ENCODE data around the gene KRTAP10-9.
"Not testable (repeated sequence)": the region's sequence is repeated elsewhere in the genome, so short reads cannot be mapped to it uniquely, and the experiment has no call there.

KRTAP10-9 gene

GRCh38 chr21:44600118-44600978 lies 26.5 kb upstream of the KRTAP10-9 start, which contains the start of gene KRTAP10-7:
KRTAP10-7 (plus strand) TSS chr21:44600597; CDS start chr21:44600622, 25 bp downstream.
- H3K36me3 ChIP-seq (ENCODE audit: control insufficient read depth, insufficient read depth, low read length); H3K9ac ChIP-seq (ENCODE audit: low read length); H3K27ac ChIP-seq (ENCODE audit: low read depth, low read length); H3K27me3 ChIP-seq (ENCODE audit: control insufficient read depth, insufficient read depth, low read length); H3K4me1 ChIP-seq (ENCODE audit: control insufficient read depth, insufficient read depth, low read length); H3K4me3 ChIP-seq (ENCODE audit: low read length): not testable (repeated sequence)

GRCh38 chr21:44601091-44601490 lies 25.8 kb upstream of the KRTAP10-9 start:
- not testable (repeated sequence) for H3K27ac ChIP-seq (ENCODE audit: low read depth, low read length); H3K4me1 ChIP-seq (ENCODE audit: control insufficient read depth, insufficient read depth, low read length); H3K27me3 ChIP-seq (ENCODE audit: control insufficient read depth, insufficient read depth, low read length); H3K4me3 ChIP-seq (ENCODE audit: low read length); H3K36me3 ChIP-seq (ENCODE audit: control insufficient read depth, insufficient read depth, low read length); H3K9ac ChIP-seq (ENCODE audit: low read length)

- Histone ChIP-seq H3K9ac (ENCODE audit: low read length) (no peak overlapping the region), H3K36me3 (ENCODE audit: control insufficient read depth, insufficient read depth, low read length) (no peaks in the 10 kb centered on the region), H3K4me1 (ENCODE audit: control insufficient read depth, insufficient read depth, low read length) (no peaks in the 10 kb centered on the region), H3K27me3 (ENCODE audit: control insufficient read depth, insufficient read depth, low read length) (peaks cover 2% of the 10 kb centered on the region), H3K27ac (ENCODE audit: low read depth, low read length) (no peak overlapping the region), H3K4me3 (ENCODE audit: low read length) (no peak overlapping the region)
Observed at GRCh38 chr21:44601596-44602462, 25.1 kb upstream of the KRTAP10-9 start.

GRCh38 chr21:44602463-44602850 lies 24.4 kb upstream of the KRTAP10-9 start:
- Histone ChIP-seq H3K27ac (ENCODE audit: low read depth, low read length) (no peak overlapping the region), H3K4me1 (ENCODE audit: control insufficient read depth, insufficient read depth, low read length) (no peaks in the 10 kb centered on the region), H3K27me3 (ENCODE audit: control insufficient read depth, insufficient read depth, low read length) (peaks cover 2% of the 10 kb centered on the region), H3K36me3 (ENCODE audit: control insufficient read depth, insufficient read depth, low read length) (no peaks in the 10 kb centered on the region), H3K9ac (ENCODE audit: low read length) (no peak overlapping the region), H3K4me3 (ENCODE audit: low read length) (no peak overlapping the region)

GRCh38 chr21:44603109-44603875 lies 23.6 kb upstream of the KRTAP10-9 start:
- no peak overlapping the region for H3K27ac ChIP-seq (ENCODE audit: low read depth, low read length)
- H3K27me3 ChIP-seq (ENCODE audit: control insufficient read depth, insufficient read depth, low read length): peaks cover 2% of the 10 kb centered on the region
- H3K36me3 ChIP-seq (ENCODE audit: control insufficient read depth, insufficient read depth, low read length): no peaks in the 10 kb centered on the region
- H3K9ac ChIP-seq (ENCODE audit: low read length): no peak overlapping the region
- no peak overlapping the region for H3K4me3 ChIP-seq (ENCODE audit: low read length)
- no peaks in the 10 kb centered on the region for H3K4me1 ChIP-seq (ENCODE audit: control insufficient read depth, insufficient read depth, low read length)

- Histone ChIP-seq H3K4me3 (ENCODE audit: low read length) (no peak overlapping the region), H3K4me1 (ENCODE audit: control insufficient read depth, insufficient read depth, low read length) (no peaks in the 10 kb centered on the region), H3K27me3 (ENCODE audit: control insufficient read depth, insufficient read depth, low read length) (peaks cover 2% of the 10 kb centered on the region), H3K9ac (ENCODE audit: low read length) (no peak overlapping the region), H3K36me3 (ENCODE audit: control insufficient read depth, insufficient read depth, low read length) (no peaks in the 10 kb centered on the region), H3K27ac (ENCODE audit: low read depth, low read length) (no peak overlapping the region)
Observed at GRCh38 chr21:44603911-44604310, 23.0 kb upstream of the KRTAP10-9 start.

- no peak overlapping the region for H3K4me3 ChIP-seq (ENCODE audit: low read length)
Observed at GRCh38 chr21:44606495-44606894, 20.4 kb upstream of the KRTAP10-9 start.

GRCh38 chr21:44609193-44609592 lies 17.7 kb upstream of the KRTAP10-9 start:
- Histone ChIP-seq H3K9ac (ENCODE audit: low read length) (no peak overlapping the region), H3K27me3 (ENCODE audit: control insufficient read depth, insufficient read depth, low read length) (no peaks in the 10 kb centered on the region), H3K4me3 (ENCODE audit: low read length) (no peak overlapping the region), H3K36me3 (ENCODE audit: control insufficient read depth, insufficient read depth, low read length) (no peaks in the 10 kb centered on the region), H3K27ac (ENCODE audit: low read depth, low read length) (no peak overlapping the region), H3K4me1 (ENCODE audit: control insufficient read depth, insufficient read depth, low read length) (no peaks in the 10 kb centered on the region)

More at GRCh38 chr21:44606495-44606894, 20.4 kb upstream of the KRTAP10-9 start:
- no peak overlapping the region for H3K27ac ChIP-seq (ENCODE audit: low read depth, low read length)
- no peaks in the 10 kb centered on the region for H3K27me3 ChIP-seq (ENCODE audit: control insufficient read depth, insufficient read depth, low read length)
- no peaks in the 10 kb centered on the region for H3K4me1 ChIP-seq (ENCODE audit: control insufficient read depth, insufficient read depth, low read length)
- no peaks in the 10 kb centered on the region for H3K36me3 ChIP-seq (ENCODE audit: control insufficient read depth, insufficient read depth, low read length)
- H3K9ac ChIP-seq (ENCODE audit: low read length): no peak overlapping the region

- not testable (repeated sequence) for H3K4me1 ChIP-seq (ENCODE audit: control insufficient read depth, insufficient read depth, low read length); H3K36me3 ChIP-seq (ENCODE audit: control insufficient read depth, insufficient read depth, low read length); H3K27me3 ChIP-seq (ENCODE audit: control insufficient read depth, insufficient read depth, low read length); H3K4me3 ChIP-seq (ENCODE audit: low read length); H3K27ac ChIP-seq (ENCODE audit: low read depth, low read length); H3K9ac ChIP-seq (ENCODE audit: low read length)
Observed at GRCh38 chr21:44610157-44610843, 16.6 kb upstream of the KRTAP10-9 start.

GRCh38 chr21:44611551-44611950 lies 15.3 kb upstream of the KRTAP10-9 start:
- H3K4me3 ChIP-seq (ENCODE audit: low read length): no peak overlapping the region

GRCh38 chr21:44612029-44612486 lies 14.8 kb upstream of the KRTAP10-9 start, which contains the start of gene KRTAP10-8:
KRTAP10-8 (plus strand) TSS chr21:44612079; CDS start chr21:44612101, 22 bp downstream.
- Histone ChIP-seq H3K27ac (ENCODE audit: low read depth, low read length) (no peak within 1 kb of the TSS), H3K4me3 (ENCODE audit: low read length) (no peak within 1 kb of the TSS), H3K36me3 (ENCODE audit: control insufficient read depth, insufficient read depth, low read length) (no peaks in the 10 kb centered on the region), H3K9ac (ENCODE audit: low read length) (no peak within 1 kb of the TSS), H3K27me3 (ENCODE audit: control insufficient read depth, insufficient read depth, low read length) (no peaks in the 10 kb centered on the region), H3K4me1 (ENCODE audit: control insufficient read depth, insufficient read depth, low read length) (no peaks in the 10 kb centered on the region)

More at GRCh38 chr21:44611551-44611950, 15.3 kb upstream of the KRTAP10-9 start:
- Histone ChIP-seq H3K27me3 (ENCODE audit: control insufficient read depth, insufficient read depth, low read length) (no peaks in the 10 kb centered on the region), H3K27ac (ENCODE audit: low read depth, low read length) (no peak overlapping the region), H3K9ac (ENCODE audit: low read length) (no peak overlapping the region), H3K4me1 (ENCODE audit: control insufficient read depth, insufficient read depth, low read length) (no peaks in the 10 kb centered on the region), H3K36me3 (ENCODE audit: control insufficient read depth, insufficient read depth, low read length) (no peaks in the 10 kb centered on the region)
